ENCODE data around the gene TCERG1L.

- TF ChIP-seq, protein P1, sequence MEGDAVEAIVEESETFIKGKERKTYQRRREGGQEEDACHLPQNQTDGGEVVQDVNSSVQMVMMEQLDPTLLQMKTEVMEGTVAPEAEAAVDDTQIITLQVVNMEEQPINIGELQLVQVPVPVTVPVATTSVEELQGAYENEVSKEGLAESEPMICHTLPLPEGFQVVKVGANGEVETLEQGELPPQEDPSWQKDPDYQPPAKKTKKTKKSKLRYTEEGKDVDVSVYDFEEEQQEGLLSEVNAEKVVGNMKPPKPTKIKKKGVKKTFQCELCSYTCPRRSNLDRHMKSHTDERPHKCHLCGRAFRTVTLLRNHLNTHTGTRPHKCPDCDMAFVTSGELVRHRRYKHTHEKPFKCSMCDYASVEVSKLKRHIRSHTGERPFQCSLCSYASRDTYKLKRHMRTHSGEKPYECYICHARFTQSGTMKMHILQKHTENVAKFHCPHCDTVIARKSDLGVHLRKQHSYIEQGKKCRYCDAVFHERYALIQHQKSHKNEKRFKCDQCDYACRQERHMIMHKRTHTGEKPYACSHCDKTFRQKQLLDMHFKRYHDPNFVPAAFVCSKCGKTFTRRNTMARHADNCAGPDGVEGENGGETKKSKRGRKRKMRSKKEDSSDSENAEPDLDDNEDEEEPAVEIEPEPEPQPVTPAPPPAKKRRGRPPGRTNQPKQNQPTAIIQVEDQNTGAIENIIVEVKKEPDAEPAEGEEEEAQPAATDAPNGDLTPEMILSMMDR (IDR thresholded peaks at IDR 0.05), result no peak
- TF ChIP-seq POLR2A (IDR thresholded peaks at IDR 0.05), result no peak
- no peak for TF ChIP-seq POLR2AphosphoS5 (IDR thresholded peaks at IDR 0.05)
- no peak for TF ChIP-seq EP300 (IDR thresholded peaks at IDR 0.05)
Measured at GRCh38 chr10:131247873-131248272, 63.6 kb downstream of the TCERG1L start.

Measured in gastroesophageal sphincter (tissue), 3 donors.